ENCODE results near the gene SLF2.

The SLF2 gene

DNA sequence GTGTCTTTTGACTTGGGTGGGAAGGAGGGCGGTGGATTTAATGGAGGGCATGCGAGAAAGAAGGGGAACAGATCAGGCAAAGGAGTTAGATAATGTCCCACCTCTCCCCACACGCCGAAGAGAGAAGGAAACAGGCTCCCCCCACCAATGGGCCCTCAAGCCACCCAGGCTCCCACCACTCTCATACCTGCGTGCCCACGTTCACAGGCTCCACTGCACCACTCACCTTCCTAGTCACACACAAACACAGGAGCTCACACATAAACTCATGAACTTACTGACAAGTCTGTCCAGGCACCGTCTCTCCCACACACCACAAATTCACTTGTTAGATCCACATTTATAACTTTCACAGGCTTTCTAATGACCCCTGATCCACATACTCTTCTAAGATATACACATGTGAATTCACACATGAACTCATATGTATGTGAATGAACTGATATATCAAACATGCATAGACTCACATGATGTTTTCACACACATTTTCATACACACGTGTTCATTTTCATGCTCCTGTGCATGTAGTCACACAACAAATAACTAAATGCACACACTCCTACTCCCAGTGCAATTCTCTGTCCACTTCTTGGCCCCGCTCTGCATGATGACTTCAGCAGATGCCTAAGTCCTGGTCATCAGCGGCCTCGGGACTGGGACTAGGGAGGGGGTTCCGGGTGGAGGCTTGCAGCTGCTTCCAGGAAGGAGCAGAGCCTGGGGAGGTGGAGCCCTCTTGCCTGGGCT, 88.3 kb downstream of the SLF2 start:
- DNase-seq, result no peak

GRCh38 chr10:101001659-101002035, 88.9 kb downstream of the SLF2 start:
- no peak for DNase-seq

GRCh38 chr10:101002456-101002855, 89.7 kb downstream of the SLF2 start:
- DNase-seq, result no peak

- DNase-seq, result no peak
These were observed 91.0 kb downstream of the SLF2 start for GRCh38 chr10:101003639-101004206.

- DNase-seq, result no peak
These were observed 92.6 kb downstream of the SLF2 start for GRCh38 chr10:101005361-101005760.

- no peak for DNase-seq
These were observed 93.3 kb downstream of the SLF2 start for GRCh38 chr10:101005869-101006567.

DNA sequence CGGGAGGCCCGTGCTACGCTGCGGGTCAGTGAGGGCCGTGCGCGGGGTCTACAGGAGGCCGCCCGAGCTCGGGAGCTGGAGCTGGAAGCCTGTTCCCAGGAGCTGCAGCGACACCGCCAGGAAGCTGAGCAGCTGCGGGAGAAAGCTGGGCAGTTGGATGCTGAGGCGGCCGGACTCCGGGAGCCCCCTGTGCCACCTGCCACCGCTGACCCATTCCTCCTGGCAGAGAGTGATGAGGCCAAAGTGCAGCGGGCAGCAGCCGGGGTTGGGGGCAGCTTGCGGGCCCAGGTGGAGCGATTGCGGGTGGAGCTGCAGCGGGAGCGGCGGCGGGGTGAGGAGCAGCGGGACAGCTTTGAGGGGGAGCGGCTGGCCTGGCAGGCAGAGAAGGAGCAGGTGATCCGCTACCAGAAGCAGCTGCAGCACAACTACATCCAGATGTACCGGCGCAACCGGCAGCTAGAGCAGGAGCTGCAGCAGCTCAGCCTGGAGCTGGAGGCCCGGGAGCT, 93.9 kb downstream of the SLF2 start:
- no peak for DNase-seq

GRCh38 chr10:101007099-101007711, 94.4 kb downstream of the SLF2 start:
- DNase-seq, result no peak

- no peak for DNase-seq
These were observed 95.4 kb downstream of the SLF2 start for GRCh38 chr10:101007915-101008822.

- DNase-seq, result no peak
These were observed 96.2 kb downstream of the SLF2 start for GRCh38 chr10:101008823-101009423.

DNA sequence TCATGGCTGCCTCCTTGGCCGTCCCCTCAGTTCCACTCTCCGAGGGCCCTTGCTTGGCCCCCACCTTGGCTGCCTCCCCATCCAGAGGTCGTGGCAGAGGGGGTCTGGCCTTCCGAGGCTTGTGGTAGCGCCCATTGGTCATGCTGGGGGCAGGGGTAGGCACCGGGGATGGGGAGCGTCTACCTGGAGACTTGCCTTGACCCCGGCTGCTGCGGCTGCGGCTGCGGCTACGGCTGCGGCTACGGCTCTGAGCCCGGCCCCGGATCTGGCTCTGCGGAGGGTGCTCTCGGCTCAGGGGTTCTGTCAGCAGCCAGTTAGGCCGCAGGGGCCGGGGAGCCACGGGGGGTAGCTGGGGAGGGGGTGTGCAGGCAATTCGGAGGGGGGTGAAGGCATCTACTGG, 97.6 kb downstream of the SLF2 start:
- no peak for DNase-seq

DNA sequence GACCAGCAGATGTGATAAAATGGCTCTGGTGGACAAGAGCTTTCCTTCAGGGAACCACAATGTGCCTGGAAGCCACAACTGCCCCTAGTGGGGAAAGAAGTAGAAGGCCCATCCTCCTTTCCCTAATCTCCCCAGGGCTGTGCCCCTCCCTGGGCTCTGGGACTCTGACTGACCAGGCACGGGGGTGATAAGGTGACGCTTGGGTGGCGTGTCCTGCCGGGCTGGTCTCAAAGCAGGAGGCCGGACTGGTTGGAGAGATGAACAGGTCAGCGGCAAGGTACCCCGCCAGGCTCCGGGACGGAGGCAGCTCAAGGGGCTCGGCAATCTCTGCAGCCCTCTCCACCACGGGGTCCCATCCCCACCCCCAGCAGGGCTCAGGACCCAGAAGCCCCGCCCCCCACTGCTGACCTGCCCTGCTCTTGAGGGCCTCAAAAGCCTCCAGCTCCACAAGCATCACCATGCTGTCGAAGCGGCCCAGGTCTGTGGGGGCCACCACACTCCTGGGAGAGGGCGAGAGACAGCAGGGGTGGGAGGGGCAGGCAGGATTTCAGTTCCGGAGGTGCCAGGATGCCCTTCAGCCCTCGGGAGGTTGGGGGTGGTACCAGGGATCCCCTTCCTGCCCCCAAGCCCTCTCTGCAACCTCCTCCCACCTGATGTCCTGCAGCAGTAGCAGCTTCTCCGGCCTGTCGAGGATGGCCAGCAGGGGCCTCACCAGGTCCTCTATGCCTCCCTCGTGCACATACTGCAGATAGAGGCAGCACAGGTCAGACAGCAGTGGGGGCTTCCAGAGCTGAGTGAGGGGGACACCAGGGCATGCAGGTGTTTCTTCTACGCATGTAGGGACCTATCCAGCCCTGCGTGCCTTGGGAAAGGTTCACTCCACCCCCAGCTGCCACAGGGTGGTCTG, 99.0 kb downstream of the SLF2 start:
- DNase-seq, result no peak

GRCh38 chr10:101012525-101013364, 100.0 kb downstream of the SLF2 start:
- DNase-seq, result peak; percentile 41

DNA sequence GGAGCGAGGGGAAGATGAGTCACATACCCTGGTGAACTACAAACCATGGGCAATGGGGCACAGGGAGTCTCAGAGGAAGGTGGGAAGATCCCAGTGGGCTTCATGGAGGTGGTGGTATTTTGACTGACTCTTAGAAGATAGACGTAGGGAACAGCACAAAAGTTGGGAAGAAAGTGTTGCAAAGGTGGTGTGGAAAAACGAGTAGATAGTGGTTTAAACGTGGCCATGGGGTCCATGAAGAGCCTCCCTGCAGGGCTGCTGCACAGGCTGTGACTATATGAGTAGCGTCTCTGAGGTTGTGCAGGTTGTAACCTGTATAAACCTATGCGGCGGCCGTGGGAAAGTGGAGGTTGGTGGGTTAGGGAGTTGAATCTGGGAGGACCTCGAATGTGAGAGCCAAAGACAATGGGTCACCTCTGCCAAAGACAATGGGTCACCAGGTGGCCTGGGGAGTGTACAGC, 100.6 kb downstream of the SLF2 start:
- DNase-seq, result no peak

- DNase-seq, result peak; percentile 20
These were observed 101.6 kb downstream of the SLF2 start for GRCh38 chr10:101014230-101014884.
